GM10266 (cell line): ENCODE results near the gene RO60.
A peak's percentile ranks its signal among the peaks of the same experiment; 100 is the strongest.

ENCODE experiments used
- DNase-seq: peaks from one replicate; pipeline ENCODE4 v3.0.0; 2012; ENCODE audit errors: extremely low spot score
- CTCF ChIP-seq: IDR thresholded peaks from 2 replicates; pipeline ENCODE4 v1.5.1; 2012; ENCODE audit warnings: mild to moderate bottlenecking, low read depth; ENCODE audit not compliant: control insufficient read depth, insufficient read depth; ENCODE audit errors: missing control alignments

Gene RO60

DNA sequence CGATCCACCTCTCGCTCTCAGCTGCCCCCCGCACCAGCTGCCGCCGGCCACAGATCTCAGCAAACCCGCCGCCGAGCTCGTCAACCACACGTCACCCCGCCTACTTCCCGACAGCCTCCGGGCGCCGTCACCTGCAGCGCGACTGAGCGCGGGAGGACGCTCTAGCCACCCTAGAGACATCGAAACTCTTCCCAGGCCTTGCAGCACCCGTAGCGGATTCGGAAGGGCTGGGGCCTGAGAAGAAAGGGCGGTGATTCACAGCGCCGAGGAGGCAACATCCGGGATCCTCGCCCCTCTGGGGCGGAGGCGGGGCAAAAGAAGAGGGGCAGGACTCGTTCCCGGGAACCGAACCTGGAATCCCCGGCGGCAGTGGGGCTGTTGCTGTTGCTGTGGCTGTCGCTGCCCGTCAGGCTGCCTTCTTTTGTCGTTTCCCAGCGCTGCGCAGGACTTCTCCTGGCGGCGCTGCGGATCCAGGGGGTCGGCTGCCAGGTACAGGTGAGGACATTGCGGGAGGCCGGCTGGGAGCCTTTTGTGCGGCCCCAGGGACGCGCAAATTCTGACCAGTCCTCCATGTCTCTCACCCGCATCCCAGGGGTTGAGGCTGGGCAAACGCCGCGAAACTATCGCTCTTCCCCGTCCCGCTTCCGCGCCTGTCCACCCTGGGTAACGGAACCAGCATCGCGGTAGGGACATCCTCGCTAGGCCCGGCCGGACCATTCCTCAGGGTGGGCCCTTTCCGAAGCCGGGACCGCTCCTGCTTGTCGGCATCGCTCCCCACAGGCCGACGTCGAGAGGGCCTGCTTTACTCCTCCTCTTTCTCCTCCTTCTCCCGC lies at the start of gene RO60, which contains the start of gene UCHL5:
Gene RO60, plus strand, starts transcription at position 331 of the 833 bp plus-strand sequence. CDS start 9,443 bp downstream, outside the sequence.
Gene UCHL5, minus strand, starts transcription at position 79 of the 833 bp plus-strand sequence. CDS start 100 bp downstream, outside the sequence.
- DNase-seq, result peak; percentile 83

DNA sequence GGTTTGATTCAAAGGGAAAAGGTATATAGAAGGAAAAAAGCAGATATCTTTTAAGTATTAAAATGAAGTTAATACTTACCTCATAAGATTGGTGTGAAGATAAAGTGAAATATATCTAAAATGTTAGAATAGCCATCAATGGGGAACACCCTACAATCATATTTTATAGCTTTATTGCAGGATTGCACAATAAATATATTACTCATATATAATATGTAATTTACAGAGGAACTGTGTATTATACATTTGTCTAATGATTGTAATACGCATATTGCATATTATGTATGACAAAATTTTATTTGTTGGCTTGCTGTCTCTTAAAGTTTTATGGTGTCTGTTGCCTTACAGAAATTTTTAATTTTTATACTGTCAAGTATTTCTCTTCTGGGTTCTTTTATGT lies 48.0 kb upstream of the RO60 start:
- no peak for TF ChIP-seq CTCF
- no peak for DNase-seq

More for the DNA sequence above, at the start of gene RO60, which contains the start of gene UCHL5:
- TF ChIP-seq CTCF, result no peak

GRCh38 chr1:193013005-193013404 lies 46.4 kb upstream of the RO60 start:
- DNase-seq, result no peak
- TF ChIP-seq CTCF, result no peak

GRCh38 chr1:193013707-193014106 lies 45.7 kb upstream of the RO60 start:
- TF ChIP-seq CTCF, result no peak
- DNase-seq, result no peak

GRCh38 chr1:193014400-193014799 lies 45.0 kb upstream of the RO60 start:
- no peak for DNase-seq
- TF ChIP-seq CTCF, result no peak

- no peak for TF ChIP-seq CTCF
- DNase-seq, result no peak
Measured at GRCh38 chr1:193016788-193017187, 42.6 kb upstream of the RO60 start.

- peak; percentile 19 for DNase-seq
- TF ChIP-seq CTCF, result peak; percentile 39
Measured at GRCh38 chr1:193019442-193020026, 39.9 kb upstream of the RO60 start.
